HCT116 (cell line): ENCODE measurements around the gene PICK1. TPM values are rescaled to one million over a fixed set of nuclear protein-coding genes. Genes with fewer than 3 reads are reported as not detected.

Experiments
- ATAC-seq: fragments of 200-7000 bp; cut with Tn5 transposase; 2 replicates; pipeline ENCODE4 v1.9.1; 2020; ENCODE audit warnings: mild to moderate bottlenecking, moderate library complexity
- BruUV-seq: library from RNA; stranded (reverse); fragments of 400-500 nt; replicated peaks from 2 replicates; lab custom pipeline; 2021; lab: Mats Ljungman, UMichigan
- CTCF ChIA-PET: fragments of 300-600 bp; sonication (Branson Sonifier 250); formaldehyde crosslinking; loops from one replicate; lab custom pipeline; 2021; ENCODE audit warnings: antibody characterized with exemption; lab: Charles Lee
- POLR2A ChIA-PET: fragments of 300-600, 350-600 bp; sonication (Branson Sonifier 250); formaldehyde crosslinking; loops from one replicate; lab custom pipeline; 2021; ENCODE audit warnings: antibody characterized with exemption; lab: Charles Lee
- RAD21 ChIA-PET, 2 experiments: fragments of 300-600 bp; sonication (Branson Sonifier 250); formaldehyde crosslinking; loops; one replicate each; lab custom pipeline; 2023; ENCODE audit warnings: low total read pairs in 2 of 2; ENCODE audit not compliant: uncharacterized antibody in 2 of 2, unreplicated experiment in 2 of 2, low non-redundant PET in 1 of 2; lab: Charles Lee
- DNase-seq: peaks from one replicate; pipeline ENCODE4 v3.0.0-alpha.2; 2010; ENCODE audit warnings: low read depth, low spot score
- H2AFZ ChIP-seq: fragments of 200-600 bp; shearing (Covaris generic), sonication (generic); 2 replicates; pipeline ENCODE4 v1.6.1; 2017; ENCODE audit warnings: low read depth, mixed run types, mixed read lengths, antibody characterized with exemption, low read length; ENCODE audit not compliant: poor library complexity, severe bottlenecking
- H3K27ac ChIP-seq: 2 replicates; pipeline ENCODE4 v1.5.1; 2012; ENCODE audit warnings: low read depth, low read length
- H3K27me3 ChIP-seq: fragments of 200-600 bp; sonication (generic); 2 replicates; pipeline ENCODE4 v1.6.1; 2016; ENCODE audit warnings: mixed run types, low read length, mixed read lengths; ENCODE audit not compliant: insufficient read depth
- H3K36me3 ChIP-seq, 2 experiments: fragments of 200-500 bp in 1 of 2; fragments of 200-600 bp in 1 of 2; sonication (Bioruptor generic) in 1 of 2; sonication (generic) in 1 of 2; 2 replicates each; pipeline versions ENCODE4 v1.5.1 to v1.6.1; 2014 to 2016; ENCODE audit warnings: low read length in 2 of 2, inconsistent platforms in 1 of 2, mixed read lengths in 1 of 2, mixed run types in 1 of 2; ENCODE audit not compliant: insufficient read depth in 2 of 2, control insufficient read depth in 1 of 2
- H3K4me1 ChIP-seq, 2 experiments: fragments of 200-600 bp in 1 of 2; sonication (generic) in 1 of 2; 2 replicates each; pipeline versions ENCODE4 v1.5.1 to v1.6.1; 2012 to 2017; ENCODE audit warnings: low read length in 2 of 2, inconsistent platforms in 1 of 2, mild to moderate bottlenecking in 1 of 2, mixed read lengths in 1 of 2, mixed run types in 1 of 2, moderate library complexity in 1 of 2; ENCODE audit not compliant: insufficient read depth in 2 of 2, control insufficient read depth in 1 of 2
- H3K4me2 ChIP-seq: fragments of 200-600 bp; sonication (generic); 2 replicates; pipeline ENCODE4 v1.6.1; 2017; ENCODE audit warnings: mixed run types, low read length, mixed read lengths
- H3K4me3 ChIP-seq, 2 experiments: fragments of 200-600 bp in 1 of 2; sonication (generic) in 1 of 2; replicated peaks in 1 of 2; 2 replicates each; pipeline ENCODE4 v1.5.1; 2011 to 2016; ENCODE audit warnings: low read length in 2 of 2, control low read depth in 1 of 2, low read depth in 1 of 2, mild to moderate bottlenecking in 1 of 2, mixed read lengths in 1 of 2, mixed run types in 1 of 2
- H3K79me2 ChIP-seq: fragments of 200-600 bp; sonication (generic); 2 replicates; pipeline ENCODE4 v1.6.1; 2017; ENCODE audit warnings: mild to moderate bottlenecking, mixed run types, low read length, moderate library complexity, mixed read lengths; ENCODE audit not compliant: insufficient read depth
- H3K9ac ChIP-seq: fragments of 200-600 bp; sonication (generic); 2 replicates; pipeline ENCODE4 v1.6.1; 2016; ENCODE audit warnings: low read length, mixed read lengths
- H3K9me2 ChIP-seq: fragments of 200-600 bp; sonication (generic), shearing (Covaris generic); 2 replicates; pipeline ENCODE4 v1.6.1; 2017; ENCODE audit warnings: mixed run types, mild to moderate bottlenecking, moderate library complexity; ENCODE audit not compliant: insufficient read depth
- H3K9me3 ChIP-seq, 2 experiments: fragments of 200-500 bp in 1 of 2; fragments of 200-600 bp in 1 of 2; sonication (Bioruptor generic) in 1 of 2; sonication (generic) in 1 of 2; 2 replicates each; pipeline ENCODE4 v1.6.1; 2014 to 2017; ENCODE audit warnings: low read length in 2 of 2, mixed read lengths in 2 of 2, inconsistent platforms in 1 of 2, low read depth in 1 of 2, mild to moderate bottlenecking in 1 of 2, mixed run types in 1 of 2, moderate library complexity in 1 of 2; ENCODE audit not compliant: control insufficient read depth in 1 of 2, insufficient read depth in 1 of 2
- H4K20me1 ChIP-seq: fragments of 200-600 bp; sonication (generic), shearing (Covaris generic); 2 replicates; pipeline ENCODE4 v1.6.1; 2017; ENCODE audit warnings: mixed run types, mild to moderate bottlenecking, moderate library complexity; ENCODE audit not compliant: insufficient read depth
- CBX3 ChIP-seq: IDR thresholded peaks from 2 replicates; pipeline ENCODE4 v1.6.1; 2012; ENCODE audit warnings: low read depth
- EGR1 ChIP-seq: IDR thresholded peaks from 2 replicates; pipeline ENCODE4 v1.6.1; 2012; ENCODE audit warnings: low read depth
- JUND ChIP-seq: IDR thresholded peaks from 2 replicates; pipeline ENCODE4 v1.6.1; 2012
- MAX ChIP-seq: IDR thresholded peaks from 2 replicates; pipeline ENCODE4 v1.6.1; 2012
- RAD21 ChIP-seq: IDR thresholded peaks from 2 replicates; pipeline ENCODE4 v1.6.1; 2012; ENCODE audit warnings: low read depth, mild to moderate bottlenecking
- SP1 ChIP-seq: IDR thresholded peaks from 2 replicates; pipeline ENCODE4 v1.6.1; 2012; ENCODE audit warnings: low read depth
- TCF7L2 ChIP-seq: IDR thresholded peaks from 2 replicates; pipeline ENCODE4 v1.7.0; 2011; ENCODE audit warnings: borderline replicate concordance, inconsistent platforms; ENCODE audit not compliant: insufficient read depth, insufficient read length; ENCODE audit errors: extremely low read depth
- YY1 ChIP-seq: IDR thresholded peaks from 2 replicates; pipeline ENCODE4 v1.6.1; 2011; ENCODE audit warnings: low read length, low read depth, moderate library complexity, mild to moderate bottlenecking; ENCODE audit not compliant: insufficient replicate concordance; ENCODE audit errors: extremely low read depth
- ZBTB33 ChIP-seq: IDR thresholded peaks from 2 replicates; pipeline ENCODE4 v1.6.1; 2011; ENCODE audit warnings: mild to moderate bottlenecking, low read length, moderate library complexity; ENCODE audit not compliant: insufficient replicate concordance; ENCODE audit errors: extremely low read depth
- intact Hi-C: fragments of 100-400 bp; cut with micrococcal nuclease; formaldehyde crosslinking; loops from 2 replicates; pipeline ENCODE4 v1.10.0; 2022
- total RNA-seq: library from RNA; stranded (reverse); gene quantifications from one replicate; pipeline ENCODE4 v1.2.1, GENCODE V29; 2021; ENCODE audit not compliant: unreplicated experiment

The PICK1 gene
- total RNA-seq, 1 experiment from 2014 or later: 40.0 TPM

- Histone ChIP-seq H3K27ac (no peak overlapping the region), H3K9ac (no peak overlapping the region), H3K36me3 (no peaks in the 10 kb centered on the region), H4K20me1 (no peaks in the 10 kb centered on the region), H3K9me3 (no peaks in the 10 kb centered on the region), H3K4me3 (no peak overlapping the region), H3K9me2 (no peaks in the 10 kb centered on the region)
- intact Hi-C loops: no loop called here
- RAD21 ChIA-PET: no interaction called here
- TF ChIP-seq ZBTB33: no peak
- no peak for TF ChIP-seq RAD21
- TF ChIP-seq CBX3: no peak
- no peak for TF ChIP-seq TCF7L2
- no peak for TF ChIP-seq SP1
- TF ChIP-seq EGR1: no peak
- no peak for TF ChIP-seq MAX
- no peak for TF ChIP-seq YY1
- TF ChIP-seq JUND: no peak
- TF ChIP-seq, all 23 proteins: peak for 0
- no peak overlapping the region for H3K4me2 ChIP-seq
- BruUV-seq: no TSS peak
- H3K4me1 ChIP-seq: peaks cover 7 to 15% of the 10 kb centered on the region in 2 experiments; a peak in 3 of 4 replicates
- no peaks in the 10 kb centered on the region for H3K27me3 ChIP-seq
- ChIA-PET CTCF (no interaction called here), POLR2A (no interaction called here)
- H2AFZ ChIP-seq: no peak overlapping the region
- ATAC-seq (no peak), DNase-seq (no peak)
- no peaks in the 10 kb centered on the region for H3K79me2 ChIP-seq
Observed at GRCh38 chr22:38021206-38021605, 36.0 kb upstream of the PICK1 start.
